HG02840 (cell line): ENCODE measurements around the gene IL31RA.

Source experiments
- ATAC-seq: cut with Tn5 transposase; IDR thresholded peaks from one replicate; pipeline ENCODE4 v1.9.1; 2021; ENCODE audit warnings: mild to moderate bottlenecking, moderate library complexity, moderate number of reproducible peaks; ENCODE audit not compliant: unreplicated experiment, low FRiP score

Gene IL31RA

DNA sequence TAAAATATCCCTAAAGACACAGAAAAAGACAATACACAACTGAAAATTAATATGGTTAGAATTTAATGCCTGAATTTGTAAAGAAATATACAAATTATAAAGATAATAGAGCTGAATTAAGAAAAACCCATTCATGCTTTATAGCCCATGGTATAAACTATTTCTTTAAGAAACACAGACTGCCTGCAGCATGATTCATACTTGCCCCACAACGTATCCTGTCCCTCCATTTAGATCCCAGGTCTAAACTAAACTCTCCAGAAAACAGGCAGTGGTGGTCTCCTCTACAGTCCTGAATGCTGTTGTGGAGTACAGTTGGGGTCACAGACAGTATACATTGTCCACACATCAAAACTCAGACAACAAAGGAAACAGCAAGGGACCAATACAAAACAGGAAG is 118.8 kb downstream of the IL31RA start:
- ATAC-seq: no peak
